Activated CD4-positive, alpha-beta T cell treated with anti-CD3 and anti-CD28 coated beads, Interleukin-10, Interleukin-2, amounts not matched to agents 100 ng/mL and 50 ng/mL, durations not matched to agents 16 hours and 8 hours (primary cell): Measurements from ENCODE around the gene SAC3D1.

Source experiments
- DNase-seq: peaks from one replicate; pipeline ENCODE4 v3.0.0-alpha.2; 2020

SAC3D1 gene

DNA sequence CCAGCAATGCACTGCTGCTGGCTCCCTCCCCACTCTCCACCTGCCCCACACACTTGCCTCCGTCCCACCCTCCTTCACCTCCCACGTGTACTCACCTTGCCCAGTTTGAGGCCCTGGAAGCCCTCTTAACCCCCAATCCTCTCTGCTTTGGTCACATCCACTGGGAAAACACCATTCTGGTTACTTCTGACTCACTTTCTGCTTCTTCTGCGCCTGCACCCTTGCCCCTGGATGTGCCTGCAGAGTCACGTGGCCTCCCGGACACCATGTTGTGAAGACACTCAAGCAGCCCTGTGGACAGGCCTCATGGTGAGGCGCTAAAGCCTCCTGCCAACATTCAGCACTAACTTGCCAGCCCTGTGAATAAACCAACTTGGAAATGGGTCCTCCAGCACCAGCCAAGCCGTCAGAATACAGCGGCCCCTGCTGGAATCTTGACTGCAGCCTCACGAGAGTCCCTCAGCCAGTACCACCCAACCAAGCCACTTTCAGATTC, 20.0 kb downstream of the SAC3D1 start:
- no peak for DNase-seq

DNA sequence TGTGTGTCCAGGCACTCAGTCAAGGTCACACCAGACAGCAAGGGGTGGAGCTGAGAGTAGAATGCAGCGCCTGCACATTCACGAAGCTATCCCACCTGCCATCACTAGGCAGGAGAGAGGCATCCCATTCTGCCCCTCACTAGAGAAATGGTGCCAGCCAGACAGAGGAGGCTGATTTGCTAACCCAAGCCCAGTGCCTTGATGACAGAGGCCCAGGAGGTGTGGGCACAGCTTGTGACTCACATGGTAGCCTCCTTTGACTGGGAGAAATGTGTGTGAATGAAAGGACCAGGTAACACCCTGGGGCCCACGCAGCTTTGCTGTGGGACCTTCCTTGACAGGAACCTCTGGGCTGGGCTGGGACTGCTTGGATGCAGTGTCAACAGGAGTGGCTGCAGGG, 22.5 kb downstream of the SAC3D1 start:
- DNase-seq = no peak

DNA sequence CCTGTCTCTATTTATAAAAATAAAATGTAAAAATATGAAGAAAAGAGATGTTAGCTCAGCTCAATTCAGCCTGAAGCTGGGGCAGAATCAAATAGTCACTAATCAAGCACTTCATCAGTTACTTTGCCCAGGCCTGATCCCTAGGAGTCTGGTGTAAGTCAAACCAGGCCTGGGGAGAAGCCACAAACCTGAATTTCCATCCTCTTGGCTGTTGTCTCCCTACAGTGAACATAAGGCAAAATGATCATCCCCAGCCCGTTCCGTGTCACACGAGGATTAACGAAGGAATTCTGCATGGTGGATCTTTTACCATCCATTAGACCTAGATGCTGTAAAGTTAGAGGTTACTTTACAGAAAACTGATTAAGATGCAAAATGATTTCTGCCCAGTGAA, 23.8 kb downstream of the SAC3D1 start:
- no peak for DNase-seq

DNA sequence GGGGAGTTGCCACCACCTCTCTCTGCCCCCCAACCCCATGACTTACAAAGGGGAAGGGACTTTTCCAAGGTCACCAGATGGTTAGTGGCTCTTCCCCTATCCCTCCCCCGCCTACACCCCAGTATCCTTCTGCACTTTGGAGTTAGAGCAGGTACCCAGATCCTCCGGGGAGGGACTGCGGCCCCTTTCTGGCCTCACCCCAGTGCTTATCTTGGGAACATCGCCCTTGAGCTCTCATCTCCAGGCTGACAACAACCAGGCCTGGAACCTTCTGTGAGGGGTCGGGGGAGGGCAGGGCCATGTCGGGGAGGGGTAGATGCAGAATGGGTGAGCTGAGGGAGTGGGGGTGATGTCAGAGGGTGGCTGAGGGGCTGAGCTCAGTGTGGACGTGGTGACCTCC, 24.8 kb downstream of the SAC3D1 start:
- DNase-seq = no peak

DNA sequence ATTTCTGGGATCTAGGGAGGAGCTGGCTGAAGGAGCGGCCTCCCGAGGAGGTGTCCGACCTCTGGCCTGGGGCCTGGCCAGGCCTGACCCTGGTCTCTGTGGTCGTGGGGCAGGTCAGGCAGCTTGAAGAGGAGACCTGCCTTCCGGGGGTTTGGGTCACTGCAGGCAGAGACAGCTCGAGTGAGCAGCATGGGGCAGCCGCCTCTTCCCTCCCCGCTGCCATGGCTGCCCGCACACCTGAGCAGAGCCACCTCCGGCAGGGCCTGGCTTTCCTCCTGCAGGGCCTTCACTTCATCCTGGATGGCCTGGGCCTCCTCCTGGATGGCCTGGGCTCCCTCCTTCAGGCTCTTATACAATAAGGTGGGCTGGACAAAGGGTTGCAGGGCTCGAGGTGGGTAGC, 25.3 kb downstream of the SAC3D1 start:
- DNase-seq = no peak

DNA sequence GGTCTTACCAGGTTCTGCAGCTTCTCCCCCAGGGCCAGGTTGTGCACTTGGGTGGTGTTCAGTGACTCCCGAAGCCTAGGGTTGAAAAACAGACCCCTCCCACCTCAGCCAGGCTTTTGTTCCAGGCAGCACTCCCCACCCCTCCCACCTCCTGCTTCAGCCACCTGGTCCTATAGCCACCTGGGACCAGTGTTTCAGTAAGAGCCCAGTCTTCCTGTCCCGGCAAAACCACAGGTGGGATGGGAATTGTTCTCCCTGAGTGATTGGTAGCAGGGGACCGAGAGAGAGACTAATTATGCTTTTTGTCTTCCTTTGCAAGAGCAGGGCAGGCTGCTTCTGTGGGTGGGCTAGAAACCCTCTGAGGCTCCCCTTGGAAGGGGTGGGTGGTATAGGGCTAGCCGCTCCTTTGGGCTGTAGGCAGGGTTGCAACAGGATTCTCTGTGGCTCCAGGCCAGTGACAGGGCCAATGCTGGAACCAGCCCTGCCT, 25.8 kb downstream of the SAC3D1 start:
- DNase-seq = no peak

DNA sequence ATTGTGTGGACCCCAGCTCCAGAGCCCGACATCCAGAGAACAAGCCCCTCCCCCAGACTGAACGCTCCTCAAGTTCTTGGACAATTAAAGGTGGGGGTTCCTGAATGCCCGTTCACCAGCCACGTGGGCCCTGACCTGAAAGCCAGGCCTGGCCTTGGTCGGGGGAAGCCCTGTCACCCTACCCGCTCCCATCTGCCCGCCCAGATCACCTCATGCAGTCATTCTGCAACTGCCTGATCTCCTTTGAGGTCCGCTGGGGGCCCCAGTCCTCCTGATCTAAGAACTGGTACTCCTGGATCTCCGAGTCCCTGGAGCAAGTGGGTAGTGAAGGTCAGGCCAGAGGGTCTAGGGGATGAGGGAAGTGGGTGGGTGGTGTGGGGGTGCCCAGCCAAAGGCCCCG, 26.4 kb downstream of the SAC3D1 start:
- no peak for DNase-seq

DNA sequence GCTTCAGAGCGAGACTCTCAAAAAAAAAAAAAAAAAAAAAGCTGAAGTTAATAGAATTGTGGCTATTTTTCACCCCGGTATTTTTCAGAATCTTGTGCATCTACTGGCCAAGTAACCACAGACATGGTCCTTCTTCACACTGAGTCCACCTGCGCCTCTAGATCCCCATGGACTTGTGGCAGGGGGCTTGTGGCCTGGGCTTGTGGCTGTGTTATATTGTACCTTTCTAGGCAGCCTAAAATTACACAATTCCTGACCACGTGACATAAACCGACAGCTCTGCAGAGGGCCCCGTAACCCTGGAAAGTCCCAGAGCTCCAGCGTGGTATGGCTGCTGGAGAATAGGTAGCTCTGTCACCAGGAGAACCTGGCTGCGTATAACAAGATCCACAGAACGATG, 28.2 kb downstream of the SAC3D1 start:
- DNase-seq = peak; percentile 37

DNA sequence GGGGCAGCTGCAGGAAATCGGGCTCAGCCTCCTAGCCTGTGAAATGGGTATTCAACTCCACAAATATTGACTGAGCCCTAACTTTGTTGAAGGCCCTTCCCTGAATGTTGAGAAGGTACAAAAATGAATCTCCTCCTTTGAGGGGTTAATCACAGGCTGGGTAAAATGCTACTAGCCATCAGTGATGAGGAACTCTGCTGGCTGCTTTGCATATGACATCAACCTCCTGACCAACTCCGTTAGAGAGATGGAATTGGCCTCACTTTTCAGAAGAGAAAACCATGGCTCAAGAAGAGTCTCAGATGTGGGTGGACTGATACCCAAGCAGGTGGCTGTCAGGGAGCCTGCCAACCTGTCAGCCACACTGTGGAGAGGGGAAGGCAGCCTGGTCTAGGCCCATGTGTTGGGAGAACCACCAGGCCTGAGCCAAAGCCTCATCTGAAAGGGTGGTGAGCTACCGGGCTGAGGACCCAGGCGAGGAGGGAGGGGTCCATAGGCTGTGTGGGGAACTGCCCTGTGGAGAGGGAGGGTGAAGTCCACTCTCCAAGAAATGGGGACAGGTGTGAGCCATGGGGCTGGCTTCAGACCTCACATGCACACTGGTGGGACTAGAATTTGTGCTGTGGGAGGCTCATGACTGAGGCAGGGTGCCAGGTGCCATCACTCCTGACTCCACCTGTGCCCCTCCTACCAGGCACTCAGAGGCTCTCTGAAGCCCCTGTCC, 31.1 kb downstream of the SAC3D1 start:
- no peak for DNase-seq

DNA sequence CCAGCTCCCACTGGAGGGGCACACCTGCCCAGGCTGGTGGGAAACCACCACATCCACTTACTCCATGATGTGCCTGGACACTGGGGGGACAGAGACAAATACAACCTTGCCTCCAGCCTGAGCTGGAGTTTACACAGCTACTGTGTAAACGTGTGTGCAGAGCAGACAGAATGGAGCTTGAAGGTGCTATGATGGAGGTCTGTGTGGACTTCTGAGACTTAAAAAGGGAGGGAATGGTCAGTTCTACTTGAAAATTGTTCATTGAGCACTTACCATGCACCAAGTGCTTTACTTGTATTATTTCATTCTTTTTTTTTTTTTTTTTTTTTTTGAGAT, 31.6 kb downstream of the SAC3D1 start:
- no peak for DNase-seq

DNA sequence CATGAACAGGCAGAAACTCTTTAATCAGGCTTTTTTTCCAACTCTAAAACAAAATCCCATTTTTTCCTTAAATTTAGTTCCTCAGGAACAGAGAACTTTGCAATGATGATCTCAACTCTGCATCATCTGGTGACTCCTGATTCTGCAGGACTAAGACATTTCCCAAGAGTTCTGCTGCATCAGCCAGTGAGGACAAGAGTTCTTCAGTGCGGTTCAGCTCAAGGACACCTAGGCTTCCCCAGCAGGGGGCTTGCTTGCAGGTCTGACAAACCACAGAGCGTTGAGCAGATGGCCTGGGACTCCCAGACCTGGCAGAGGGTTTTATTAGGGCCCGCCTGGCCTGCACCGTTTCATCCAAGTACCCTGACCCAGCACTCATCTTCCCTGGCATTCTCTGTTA, 36.4 kb downstream of the SAC3D1 start:
- no peak for DNase-seq

DNA sequence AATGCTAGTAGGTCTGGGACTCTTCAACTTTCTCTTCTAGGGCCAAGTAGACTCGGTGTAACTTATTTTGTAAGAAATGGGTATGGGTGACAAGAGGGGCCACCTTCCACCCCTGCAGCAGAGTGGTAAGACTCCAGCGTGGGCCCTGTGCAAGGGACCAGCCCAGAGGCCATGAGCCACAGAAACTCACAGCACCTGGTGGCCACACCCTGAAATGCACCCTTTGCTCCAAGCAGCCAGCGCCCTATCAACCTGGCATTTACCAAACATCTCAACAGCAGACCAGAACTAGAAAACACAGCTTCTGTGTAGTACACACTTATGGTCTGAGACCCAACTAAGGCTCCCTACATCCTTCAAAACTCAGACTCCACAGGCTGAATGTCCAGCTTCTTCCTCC, 37.1 kb downstream of the SAC3D1 start:
- DNase-seq = peak; percentile 71

DNA sequence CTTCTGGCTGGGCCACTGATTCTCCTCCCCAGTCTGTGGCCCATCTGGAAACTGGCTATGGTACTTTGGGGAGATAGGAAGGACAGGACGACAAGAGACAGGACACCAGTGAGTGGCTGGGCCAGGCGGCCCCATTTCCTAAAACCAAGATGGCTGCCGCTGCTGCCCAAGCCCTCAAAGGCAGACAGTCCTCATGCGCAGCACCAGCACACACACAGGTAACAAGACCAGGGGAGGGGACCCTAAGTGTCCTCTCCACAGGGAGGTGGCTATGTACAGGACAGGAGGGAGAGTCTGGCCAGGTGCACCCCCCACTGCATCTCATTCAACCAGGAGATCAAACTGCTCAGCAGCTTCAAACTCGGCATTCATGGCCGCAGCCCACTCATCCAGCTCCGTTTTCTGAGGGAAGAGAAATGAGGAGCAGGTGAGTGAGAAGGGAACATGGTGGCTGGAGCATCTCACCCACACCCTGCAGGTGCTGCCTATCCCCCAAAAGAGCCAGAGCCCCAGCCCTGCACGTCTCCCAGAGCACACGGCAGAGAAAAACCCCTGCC, 37.9 kb downstream of the SAC3D1 start:
- DNase-seq = no peak

DNA sequence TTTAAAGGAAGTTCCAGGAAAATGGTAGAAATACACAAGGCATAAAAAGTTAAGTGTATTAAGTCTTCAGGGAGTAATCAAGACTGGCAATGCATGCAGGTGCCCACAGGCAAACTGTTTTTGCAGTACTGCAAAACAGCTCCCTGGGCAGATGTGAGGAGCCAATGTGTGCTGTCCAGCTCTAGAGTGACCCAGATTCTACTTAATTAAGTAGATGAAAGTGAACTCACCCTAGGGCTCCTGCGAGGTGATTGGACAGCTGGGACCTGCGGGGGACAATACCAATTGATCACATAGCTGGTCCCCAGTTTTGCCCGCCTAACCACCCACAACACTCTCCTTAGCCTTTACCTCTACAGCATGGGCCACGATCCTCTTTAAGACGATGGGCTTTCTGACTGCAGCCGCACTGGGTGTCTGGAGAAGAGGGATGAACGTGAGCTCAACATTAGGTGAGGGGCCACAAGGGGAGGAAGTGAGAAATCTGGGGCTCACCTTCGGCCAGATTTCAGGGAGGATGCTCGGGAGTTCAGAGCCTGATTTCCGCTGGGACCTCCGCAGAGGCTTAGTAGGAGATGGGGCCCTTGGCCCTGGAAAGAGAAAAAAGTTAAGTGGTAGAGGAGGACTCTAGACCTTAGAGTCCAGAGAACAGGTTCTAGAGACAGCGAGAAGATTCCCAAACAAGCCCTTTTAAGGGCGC, 42.3 kb downstream of the SAC3D1 start:
- DNase-seq = no peak

DNA sequence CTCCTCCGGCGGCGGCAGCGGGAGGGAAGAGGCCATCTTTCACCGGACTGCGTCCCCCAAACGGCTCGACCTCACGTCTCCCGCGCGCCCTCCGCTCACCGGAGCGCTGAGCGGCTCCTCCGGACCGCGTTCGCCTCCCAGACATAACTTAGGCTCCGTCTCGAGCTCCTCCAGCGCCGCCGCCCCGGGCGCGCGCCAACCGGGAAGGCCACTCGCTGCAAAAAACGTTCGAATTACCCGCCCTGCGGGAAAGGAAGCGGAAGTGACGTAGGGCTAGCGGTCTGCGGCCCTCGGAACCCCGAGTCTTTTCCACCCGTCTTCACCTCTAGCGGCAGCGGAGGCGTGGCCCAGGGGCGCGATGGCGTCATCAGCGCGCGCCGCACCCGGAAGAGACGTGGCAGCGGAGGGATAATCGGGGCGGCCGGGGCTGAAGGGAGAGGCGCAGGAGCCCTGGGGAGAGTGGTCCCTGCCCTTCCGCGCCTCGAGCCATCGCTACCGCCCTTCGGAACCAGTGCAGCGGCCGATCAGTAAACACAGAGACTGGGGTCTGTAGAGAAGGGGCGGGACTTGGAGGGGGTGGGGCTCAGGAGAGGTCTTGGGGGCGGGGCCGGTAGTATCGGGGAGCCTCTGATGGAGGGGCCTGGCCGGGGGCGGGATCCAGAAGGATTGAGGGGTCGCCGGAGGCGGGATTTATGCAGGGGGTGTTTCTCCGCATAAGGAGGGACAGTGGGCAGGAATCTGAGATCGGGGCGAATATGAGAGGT, 43.0 kb downstream of the SAC3D1 start, which contains the start of the genes CDCA5 and ZFPL1:
Gene CDCA5, minus strand, starts transcription at position 207 of the 764 bp plus-strand sequence. Its CDS starts 62 bp downstream, at position 145.
Gene ZFPL1, plus strand, starts transcription at position 389 of the 764 bp plus-strand sequence. CDS start 477 bp downstream, outside the sequence.
- peak; percentile 97 for DNase-seq

DNA sequence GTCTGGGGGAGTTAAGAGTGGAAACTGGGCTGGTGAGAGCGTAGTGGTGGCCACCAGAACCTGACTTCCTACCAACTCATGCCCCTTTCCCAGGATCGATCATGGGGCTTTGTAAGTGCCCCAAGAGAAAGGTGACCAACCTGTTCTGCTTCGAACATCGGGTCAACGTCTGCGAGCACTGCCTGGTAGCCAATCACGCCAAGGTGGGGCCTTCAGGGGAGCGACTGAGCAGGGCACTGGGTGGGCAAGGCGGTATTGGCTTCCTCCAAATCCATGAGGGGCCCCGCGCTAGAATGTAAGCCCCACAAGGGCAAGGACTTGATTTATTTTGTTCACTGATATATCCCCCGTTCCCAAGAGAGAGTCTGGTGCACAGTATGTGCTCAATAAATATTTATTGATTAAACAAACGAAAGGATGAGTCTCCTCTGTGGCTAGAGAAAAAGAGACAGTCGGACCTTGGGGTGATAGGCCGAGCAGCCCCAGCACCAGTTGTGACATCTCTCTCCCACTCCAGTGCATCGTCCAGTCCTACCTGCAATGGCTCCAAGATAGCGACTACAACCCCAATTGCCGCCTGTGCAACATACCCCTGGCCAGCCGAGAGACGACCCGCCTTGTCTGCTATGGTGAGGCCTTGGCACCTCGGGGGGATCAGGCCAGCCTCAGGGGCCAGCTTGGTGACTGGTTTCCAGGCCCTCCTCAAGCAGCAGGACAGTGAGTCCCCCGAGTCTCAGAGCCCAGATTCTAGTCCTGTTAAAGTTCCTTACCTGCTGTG, 43.8 kb downstream of the SAC3D1 start:
- DNase-seq = no peak

DNA sequence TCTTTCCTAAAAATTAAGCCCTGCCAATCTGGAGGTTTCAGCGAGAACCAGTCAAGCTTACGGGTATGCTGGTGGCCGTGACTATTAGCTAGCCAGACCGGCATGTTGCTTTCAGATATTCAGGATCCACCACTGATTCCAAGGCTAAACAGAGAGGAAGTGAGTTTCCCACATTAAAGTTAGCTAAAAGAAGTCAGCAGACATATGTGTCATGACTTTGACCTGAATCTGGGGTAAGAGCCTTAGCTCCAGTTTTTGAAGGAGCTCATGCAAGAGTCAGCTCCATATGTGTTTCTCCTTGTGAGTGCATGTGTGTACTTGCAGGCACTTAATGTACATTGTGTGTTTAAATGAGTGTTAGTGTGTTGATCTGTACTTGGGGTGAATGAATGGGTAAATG, 44.4 kb downstream of the SAC3D1 start:
- DNase-seq = no peak

DNA sequence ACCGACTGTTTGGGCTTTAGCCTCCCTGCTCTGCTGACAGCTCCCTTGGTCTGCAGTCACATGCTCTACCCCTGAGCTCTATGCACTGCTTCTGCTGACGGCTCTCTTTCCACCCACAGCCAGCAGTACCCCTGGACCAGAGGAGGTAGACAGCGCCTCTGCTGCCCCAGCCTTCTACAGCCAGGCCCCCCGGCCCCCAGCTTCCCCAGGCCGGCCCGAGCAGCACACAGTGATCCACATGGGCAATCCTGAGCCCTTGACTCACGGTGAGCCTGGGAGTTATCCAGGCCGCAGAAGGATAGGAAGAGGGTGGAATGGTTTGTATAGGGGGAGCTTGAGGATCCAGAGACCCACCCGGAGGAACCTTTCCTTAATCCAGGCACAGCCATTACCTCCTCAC, 45.8 kb downstream of the SAC3D1 start:
- DNase-seq = no peak

DNA sequence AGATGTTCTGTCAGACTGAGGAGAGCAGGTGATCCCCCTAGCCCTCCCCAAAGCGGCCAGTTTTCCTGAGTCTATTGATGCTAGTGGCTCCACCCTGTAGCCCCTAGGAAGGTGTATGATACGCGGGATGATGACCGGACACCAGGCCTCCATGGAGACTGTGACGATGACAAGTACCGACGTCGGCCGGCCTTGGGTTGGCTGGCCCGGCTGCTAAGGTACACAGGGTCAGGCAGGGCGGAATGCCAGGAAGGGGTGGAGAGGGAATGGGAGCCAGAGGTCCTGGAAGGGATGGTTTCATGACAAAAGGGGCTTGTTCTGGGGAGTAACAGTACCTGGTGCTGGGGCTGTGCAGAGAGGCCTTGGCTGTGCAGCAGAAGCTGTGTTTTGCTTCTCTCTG, 46.2 kb downstream of the SAC3D1 start:
- no peak for DNase-seq

DNA sequence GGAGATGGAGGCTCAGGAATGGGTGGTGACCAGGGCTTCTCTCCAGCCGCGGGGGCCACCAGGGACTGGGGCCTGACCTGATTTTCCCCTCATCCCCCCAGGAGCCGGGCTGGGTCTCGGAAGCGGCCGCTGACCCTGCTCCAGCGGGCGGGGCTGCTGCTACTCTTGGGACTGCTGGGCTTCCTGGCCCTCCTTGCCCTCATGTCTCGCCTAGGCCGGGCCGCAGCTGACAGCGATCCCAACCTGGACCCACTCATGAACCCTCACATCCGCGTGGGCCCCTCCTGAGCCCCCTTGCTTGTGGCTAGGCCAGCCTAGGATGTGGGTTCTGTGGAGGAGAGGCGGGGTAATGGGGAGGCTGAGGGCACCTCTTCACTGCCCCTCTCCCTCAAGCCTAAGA, 46.8 kb downstream of the SAC3D1 start:
- no peak for DNase-seq

DNA sequence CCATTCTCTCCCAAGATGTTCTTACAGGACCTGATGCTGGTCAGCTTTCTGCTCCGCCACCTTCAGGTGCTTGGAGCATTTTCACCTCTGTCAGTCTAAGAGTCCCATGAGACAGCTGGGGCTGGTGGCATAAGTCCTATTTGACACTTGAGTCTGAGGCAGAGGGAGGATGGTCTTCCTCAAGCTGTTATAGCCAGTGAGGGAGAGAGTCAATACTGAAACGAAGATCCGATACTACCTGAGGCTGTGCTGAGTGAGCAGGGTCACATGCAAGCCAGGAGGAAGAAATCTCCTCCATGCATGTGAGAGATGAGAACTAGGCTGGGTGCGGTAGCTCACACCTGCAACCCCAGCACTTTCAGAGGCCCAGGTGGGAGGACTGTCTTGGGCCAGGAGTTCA, 48.6 kb downstream of the SAC3D1 start:
- DNase-seq = no peak

DNA sequence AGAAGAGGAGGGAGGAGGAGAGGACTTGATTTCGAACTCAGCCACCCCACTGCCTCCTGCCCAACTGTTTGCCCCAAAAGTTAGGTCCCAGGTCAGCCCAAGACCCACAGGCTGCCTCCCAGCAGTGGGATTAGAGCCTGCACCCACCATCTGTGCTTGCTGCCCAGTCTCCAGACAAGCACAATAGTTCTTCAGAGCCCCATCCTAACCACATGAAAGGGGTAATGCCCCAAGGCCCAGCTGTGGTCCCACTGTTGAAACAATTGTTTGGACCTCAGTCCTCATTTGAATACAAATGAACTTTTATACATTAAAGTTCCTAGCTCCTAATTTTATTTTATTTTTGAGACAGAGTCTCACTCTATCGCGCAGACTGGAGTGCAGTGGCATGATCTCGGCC, 49.6 kb downstream of the SAC3D1 start:
- no peak for DNase-seq
